Trophoblast cell (in vitro differentiated cells and primary cell): ENCODE measurements around the gene PPL.

Experiments
- DNase-seq, 2 donors: peaks; one replicate each; pipeline ENCODE4 v3.0.0-alpha.2; 2016
- H2AFZ ChIP-seq: 2 replicates; pipeline ENCODE4 v1.6.1; 2013; ENCODE audit warnings: low read length, moderate library complexity, mild to moderate bottlenecking; ENCODE audit not compliant: insufficient read depth, poor library complexity
- H2AK5ac ChIP-seq: 2 replicates; pipeline ENCODE4 v1.6.1; 2013; ENCODE audit warnings: mild to moderate bottlenecking, low read length
- H2BK120ac ChIP-seq: 2 replicates; pipeline ENCODE4 v1.6.1; 2013; ENCODE audit warnings: low read length, mild to moderate bottlenecking, moderate library complexity; ENCODE audit not compliant: insufficient read depth, poor library complexity
- H2BK12ac ChIP-seq: 2 replicates; pipeline ENCODE4 v1.6.1; 2013; ENCODE audit warnings: mild to moderate bottlenecking, low read length, moderate library complexity
- H2BK5ac ChIP-seq: 2 replicates; pipeline ENCODE4 v1.6.1; 2013; ENCODE audit warnings: low read length, low read depth, moderate library complexity, mild to moderate bottlenecking; ENCODE audit not compliant: poor library complexity
- H3K14ac ChIP-seq: 2 replicates; pipeline ENCODE4 v1.6.1; 2013; ENCODE audit warnings: mild to moderate bottlenecking, low read length
- H3K18ac ChIP-seq: 2 replicates; pipeline ENCODE4 v1.6.1; 2013; ENCODE audit warnings: mild to moderate bottlenecking, low read length
- H3K23ac ChIP-seq: 2 replicates; pipeline ENCODE4 v1.6.1; 2013; ENCODE audit warnings: low read length
- H3K27ac ChIP-seq: 2 replicates; pipeline ENCODE4 v1.5.1; 2013; ENCODE audit warnings: low read depth, mild to moderate bottlenecking, inconsistent platforms, low read length, moderate library complexity
- H3K27me3 ChIP-seq: 2 replicates; pipeline ENCODE4 v1.6.1; 2013; ENCODE audit warnings: inconsistent platforms, mild to moderate bottlenecking, low read length, moderate library complexity; ENCODE audit not compliant: insufficient read depth
- H3K36me3 ChIP-seq, 2 experiments: 1 replicate in 1 of 2; 2 replicates in 1 of 2; pipeline ENCODE4 v1.6.1; 2013; ENCODE audit warnings: low read length in 2 of 2, mild to moderate bottlenecking in 2 of 2, moderate library complexity in 1 of 2; ENCODE audit not compliant: insufficient read depth in 2 of 2, control insufficient read depth in 1 of 2
- H3K4ac ChIP-seq: 2 replicates; pipeline ENCODE4 v1.6.1; 2013; ENCODE audit warnings: low read depth, mild to moderate bottlenecking, low read length, moderate library complexity
- H3K4me1 ChIP-seq, 2 experiments: 1 replicate in 1 of 2; 2 replicates in 1 of 2; pipeline ENCODE4 v1.6.1; 2013; ENCODE audit warnings: low read length in 2 of 2, mild to moderate bottlenecking in 2 of 2, moderate library complexity in 1 of 2; ENCODE audit not compliant: insufficient read depth in 2 of 2, control insufficient read depth in 1 of 2
- H3K4me2 ChIP-seq: 2 replicates; pipeline ENCODE4 v1.6.1; 2013; ENCODE audit warnings: inconsistent platforms, mild to moderate bottlenecking, low read length, moderate library complexity
- H3K4me3 ChIP-seq: 2 replicates; pipeline ENCODE4 v1.5.1; 2013; ENCODE audit warnings: mild to moderate bottlenecking, low read depth, low read length, inconsistent platforms
- H3K79me1 ChIP-seq: one replicate; pipeline ENCODE4 v1.6.1; 2013; ENCODE audit warnings: low read length
- H3K79me2 ChIP-seq: 2 replicates; pipeline ENCODE4 v1.6.1; 2013; ENCODE audit warnings: low read length, mild to moderate bottlenecking; ENCODE audit not compliant: control insufficient read depth, insufficient read depth, poor library complexity
- H3K9ac ChIP-seq: 2 replicates; pipeline ENCODE4 v1.6.1; 2013; ENCODE audit warnings: mild to moderate bottlenecking, low read length
- H3K9me3 ChIP-seq: 2 replicates; pipeline ENCODE4 v1.6.1; 2013; ENCODE audit warnings: low read depth, mild to moderate bottlenecking, control low read depth, inconsistent platforms, low read length; ENCODE audit not compliant: insufficient read depth
- H4K12ac ChIP-seq: 2 replicates; pipeline ENCODE4 v1.6.1; 2013; ENCODE audit warnings: low read depth, mild to moderate bottlenecking, low read length, moderate library complexity
- H4K8ac ChIP-seq: 2 replicates; pipeline ENCODE4 v1.6.1; 2013; ENCODE audit warnings: low read depth, mild to moderate bottlenecking, low read length, moderate library complexity
- H4K91ac ChIP-seq: one replicate; pipeline ENCODE4 v1.6.1; 2013; ENCODE audit warnings: low read depth, mild to moderate bottlenecking, low read length, moderate library complexity
- WGBS: extraction: QIAGEN DNeasy Blood & Tissue Kit; methylation state at CpG from one replicate; pipeline ENCODE4 v1.1.7; 2013; ENCODE audit warnings: missing lambda C conversion rate; ENCODE audit not compliant: insufficient read length, insufficient coverage; ENCODE audit errors: extremely low coverage; 5-methylcytosine and 5-hydroxymethylcytosine counted together

PPL gene

DNA sequence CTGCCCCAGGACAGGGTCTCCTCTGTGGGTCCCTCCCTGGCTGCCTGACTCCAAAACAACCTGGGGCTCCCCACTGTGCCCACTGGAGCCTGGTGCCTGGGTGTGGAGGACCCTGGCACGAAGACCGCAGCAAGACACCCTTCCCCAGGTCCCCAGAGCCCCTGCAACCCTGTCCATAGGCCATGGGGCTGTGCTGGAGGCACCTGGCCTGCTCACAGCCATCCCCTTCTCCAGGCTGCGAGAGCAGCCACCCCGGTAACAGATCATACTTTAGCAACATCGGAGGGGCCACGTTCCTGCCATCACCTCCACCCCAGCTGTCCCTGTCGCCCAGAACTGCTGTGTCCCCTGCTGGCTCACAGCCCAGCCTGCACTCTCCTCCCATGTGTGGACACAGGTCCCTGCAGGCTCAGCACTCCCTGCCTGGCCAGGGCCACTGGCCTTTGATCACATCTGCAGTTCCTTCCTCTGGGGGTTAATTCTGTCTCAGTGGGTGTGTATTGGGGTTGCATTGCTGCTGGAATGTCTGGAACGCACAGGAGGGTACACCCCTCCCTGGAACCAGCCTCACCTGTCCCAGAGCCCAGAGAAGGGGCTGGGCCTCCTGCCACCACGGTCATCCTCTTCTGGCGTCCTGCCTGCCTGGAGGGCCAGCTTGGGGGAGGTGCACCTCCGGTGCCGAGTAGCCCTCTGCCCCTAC lies 12.2 kb downstream of the PPL start:
- H2AFZ ChIP-seq: no peak overlapping the region
- no peaks in the 10 kb centered on the region for H3K79me1 ChIP-seq
- H4K91ac ChIP-seq: no peak overlapping the region
- H3K23ac ChIP-seq: no peak overlapping the region
- H4K8ac ChIP-seq: no peak overlapping the region
- peaks cover 8 to 9% of the 10 kb centered on the region in 2 experiments for H3K4me1 ChIP-seq
- H3K4me3 ChIP-seq: no peak overlapping the region
- no peak overlapping the region for H3K9ac ChIP-seq
- no peaks in the 10 kb centered on the region for H3K36me3 ChIP-seq
- H4K12ac ChIP-seq: no peak overlapping the region
- H2AK5ac ChIP-seq: no peak overlapping the region
- DNase-seq: no peak
- H3K18ac ChIP-seq: no peak overlapping the region
- no peak overlapping the region for H3K27ac ChIP-seq
- WGBS: no CpG with 5 or more reads among the region's 12 CpGs
- no peak overlapping the region for H2BK5ac ChIP-seq
- no peak overlapping the region for H3K4ac ChIP-seq
- no peak overlapping the region for H2BK12ac ChIP-seq
- H3K4me2 ChIP-seq: no peak overlapping the region
- H3K27me3 ChIP-seq: no peaks in the 10 kb centered on the region
- H3K14ac ChIP-seq: no peak overlapping the region
- peaks cover 1% of the 10 kb centered on the region for H3K9me3 ChIP-seq
- H3K79me2 ChIP-seq: no peaks in the 10 kb centered on the region
- no peak overlapping the region for H2BK120ac ChIP-seq

DNA sequence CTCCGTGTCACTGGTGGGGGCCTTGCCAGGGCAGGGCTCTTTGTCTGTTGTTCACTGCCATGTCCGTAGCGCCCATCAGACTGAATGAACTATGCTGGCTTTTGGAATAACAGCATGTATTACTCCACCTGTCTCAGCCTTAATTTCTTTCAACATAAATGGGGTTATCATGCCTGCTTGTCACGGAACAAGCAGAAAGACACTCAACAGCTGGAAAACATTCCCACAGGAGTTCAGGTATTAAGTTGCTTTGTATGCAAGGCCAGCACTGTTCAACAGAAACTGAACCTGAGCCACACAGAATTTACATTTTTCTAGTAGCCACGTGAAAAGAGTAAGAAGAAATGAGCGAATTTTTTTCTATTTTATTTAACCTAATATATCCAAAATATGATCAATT lies 13.1 kb downstream of the PPL start:
- no peaks in the 10 kb centered on the region for H3K79me2 ChIP-seq
- H2AFZ ChIP-seq: no peak overlapping the region
- peaks cover 1% of the 10 kb centered on the region for H3K9me3 ChIP-seq
- H4K91ac ChIP-seq: no peak overlapping the region
- H2BK120ac ChIP-seq: no peak overlapping the region
- H3K27me3 ChIP-seq: no peaks in the 10 kb centered on the region
- H4K12ac ChIP-seq: no peak overlapping the region
- H3K14ac ChIP-seq: no peak overlapping the region
- H3K4me3 ChIP-seq: no peak overlapping the region
- H3K18ac ChIP-seq: no peak overlapping the region
- H3K23ac ChIP-seq: no peak overlapping the region
- H3K4ac ChIP-seq: no peak overlapping the region
- no peaks in the 10 kb centered on the region for H3K79me1 ChIP-seq
- no peak overlapping the region for H2BK5ac ChIP-seq
- H2AK5ac ChIP-seq: no peak overlapping the region
- no peak overlapping the region for H2BK12ac ChIP-seq
- H3K27ac ChIP-seq: no peak overlapping the region
- no CpG with 5 or more reads among the region's 6 CpGs for WGBS
- H3K4me1 ChIP-seq: peaks cover 11 to 12% of the 10 kb centered on the region in 2 experiments
- no peak overlapping the region for H4K8ac ChIP-seq
- no peak overlapping the region for H3K4me2 ChIP-seq
- no peak overlapping the region for H3K9ac ChIP-seq
- H3K36me3 ChIP-seq: no peaks in the 10 kb centered on the region
- DNase-seq: no peak

DNA sequence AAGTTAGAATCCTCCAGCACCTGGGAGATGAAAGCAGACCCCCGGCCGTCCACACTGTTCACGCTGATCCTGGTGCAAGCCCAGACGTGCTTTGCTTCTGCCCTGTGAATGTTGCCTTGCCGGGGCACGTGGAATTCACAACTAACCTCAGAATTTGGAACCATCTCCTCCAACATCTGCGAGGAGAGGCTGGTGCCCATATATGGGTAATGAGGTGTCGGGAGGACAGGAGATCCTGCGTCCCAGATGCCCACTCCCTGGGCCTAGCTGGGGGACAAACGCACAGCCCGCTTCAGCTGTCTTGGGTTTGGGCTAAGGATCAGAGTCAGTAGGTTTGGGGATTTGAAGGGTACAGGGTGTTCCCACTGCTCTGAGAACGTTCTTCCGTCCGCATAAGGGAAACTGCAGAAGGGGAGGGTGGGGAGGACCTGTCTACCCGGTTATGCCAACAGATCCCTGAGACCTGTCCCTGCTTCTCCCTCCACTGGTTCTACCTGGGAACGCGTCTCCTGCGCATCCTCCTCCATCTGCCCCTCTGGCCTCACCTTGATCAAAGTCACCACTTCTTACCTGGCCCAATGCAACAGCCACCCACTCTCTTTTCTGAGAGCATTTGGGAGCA lies 14.1 kb downstream of the PPL start:
- no peak overlapping the region for H3K4me2 ChIP-seq
- no peak overlapping the region for H4K12ac ChIP-seq
- no peak overlapping the region for H2AK5ac ChIP-seq
- H2BK5ac ChIP-seq: no peak overlapping the region
- DNase-seq: no peak
- H2BK120ac ChIP-seq: no peak overlapping the region
- no peak overlapping the region for H3K4me3 ChIP-seq
- H3K27me3 ChIP-seq: no peaks in the 10 kb centered on the region
- no peak overlapping the region for H3K23ac ChIP-seq
- H3K18ac ChIP-seq: no peak overlapping the region
- no peak overlapping the region for H2BK12ac ChIP-seq
- H3K79me2 ChIP-seq: no peaks in the 10 kb centered on the region
- no peak overlapping the region for H2AFZ ChIP-seq
- H4K91ac ChIP-seq: no peak overlapping the region
- peaks cover 1% of the 10 kb centered on the region for H3K9me3 ChIP-seq
- no CpG with 5 or more reads among the region's 18 CpGs for WGBS
- H3K36me3 ChIP-seq: no peaks in the 10 kb centered on the region
- H3K4ac ChIP-seq: no peak overlapping the region
- no peak overlapping the region for H3K27ac ChIP-seq
- H4K8ac ChIP-seq: no peak overlapping the region
- no peak overlapping the region for H3K14ac ChIP-seq
- no peak overlapping the region for H3K9ac ChIP-seq
- peaks cover 14 to 16% of the 10 kb centered on the region in 2 experiments for H3K4me1 ChIP-seq
- H3K79me1 ChIP-seq: no peaks in the 10 kb centered on the region

DNA sequence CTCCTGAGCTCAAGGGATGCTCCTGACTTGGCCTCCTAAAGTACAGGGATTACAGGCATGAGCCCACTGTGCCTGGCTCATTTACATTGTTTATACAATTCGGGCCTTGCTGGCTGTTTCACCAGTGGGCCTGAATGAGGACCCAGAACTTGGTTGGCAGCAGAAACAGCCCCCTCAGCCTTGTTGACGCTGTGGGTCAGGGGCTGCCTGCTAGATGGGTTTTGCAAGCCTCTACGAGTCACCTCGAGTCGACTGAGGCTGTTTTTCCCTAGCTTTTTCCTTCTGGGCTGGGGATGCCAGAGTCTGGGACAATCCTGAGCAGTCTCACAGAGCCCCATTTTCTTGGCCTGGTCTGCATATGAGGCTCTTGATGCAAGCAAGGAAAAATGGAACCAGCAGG lies 16.1 kb downstream of the PPL start:
- Histone ChIP-seq H4K91ac (no peak overlapping the region), H2BK120ac (no peak overlapping the region), H3K23ac (no peak overlapping the region), H4K12ac (no peak overlapping the region), H3K9me3 (no peaks in the 10 kb centered on the region), H3K18ac (no peak overlapping the region), H3K9ac (no peak overlapping the region), H3K4me1 (peaks cover 14 to 16% of the 10 kb centered on the region in 2 experiments), H3K27ac (no peak overlapping the region), H2AFZ (no peak overlapping the region), H3K27me3 (no peaks in the 10 kb centered on the region), H2AK5ac (no peak overlapping the region), H2BK5ac (no peak overlapping the region), H3K4me3 (no peak overlapping the region), H2BK12ac (no peak overlapping the region), H3K36me3 (no peaks in the 10 kb centered on the region), H3K79me1 (no peaks in the 10 kb centered on the region), H3K4ac (no peak overlapping the region), H3K14ac (no peak overlapping the region), H4K8ac (no peak overlapping the region), H3K79me2 (no peaks in the 10 kb centered on the region), H3K4me2 (no peak overlapping the region)
- WGBS: no CpG with 5 or more reads among the region's 5 CpGs
- no peak for DNase-seq
